HFFc6 (cell line): Measurements from ENCODE around the gene CD8B. TPM values are rescaled to one million over a fixed set of nuclear protein-coding genes. Genes with fewer than 3 reads are reported as not detected.

Source experiments
- DNase-seq: peaks from one replicate; pipeline ENCODE4 v3.0.0-alpha.2; 2018
- H3K27ac Mint-ChIP-seq: 2 replicates; pipeline ENCODE4 v1.8.0; 2020; ENCODE audit warnings: mild to moderate bottlenecking, mixed read lengths
- H3K27me3 Mint-ChIP-seq: 2 replicates; pipeline ENCODE4 v1.8.0; 2021; ENCODE audit warnings: mild to moderate bottlenecking, moderate library complexity, mixed read lengths; ENCODE audit not compliant: insufficient read depth
- H3K36me3 Mint-ChIP-seq: 2 replicates; pipeline ENCODE4 v1.8.0; 2021; ENCODE audit warnings: low read depth, mixed read lengths
- H3K4me1 Mint-ChIP-seq: 2 replicates; pipeline ENCODE4 v1.8.0; 2020; ENCODE audit warnings: low read depth, mixed read lengths
- H3K4me3 Mint-ChIP-seq: 2 replicates; pipeline ENCODE4 v1.8.0; 2020; ENCODE audit warnings: mild to moderate bottlenecking, moderate library complexity, mixed read lengths
- H3K9me3 Mint-ChIP-seq: 2 replicates; pipeline ENCODE4 v1.8.0; 2020; ENCODE audit warnings: mild to moderate bottlenecking, mixed read lengths
- CTCF ChIP-seq: fragments of 200-600 bp; sonication (generic); IDR thresholded peaks from 2 replicates; pipeline ENCODE4 v1.5.0; 2021; ENCODE audit warnings: antibody characterized with exemption, mild to moderate bottlenecking
- total RNA-seq, 6 experiments: library from RNA; stranded (reverse); fragmentation: NEBNext Ultra II Directional; extraction: Animal tissue kit (Norgen Biotek cat#: 25700); gene quantifications; 2 replicates in 1 of 6; 3 replicates in 5 of 6; pipeline ENCODE4 v1.2.3, GENCODE V29; 2021

CD8B gene
- total RNA-seq, 6 experiments from 2014 or later, result not detected

GRCh38 chr2:86832334-86833096, 29.2 kb downstream of the CD8B start:
- DNase-seq, result no peak
- no peaks in the 10 kb centered on the region for H3K9me3 Mint-ChIP-seq
- H3K4me3 Mint-ChIP-seq, result no peak overlapping the region
- no peaks in the 10 kb centered on the region for H3K36me3 Mint-ChIP-seq
- H3K27me3 Mint-ChIP-seq, result peaks cover 30% of the 10 kb centered on the region
- no peak for TF ChIP-seq CTCF
- H3K27ac Mint-ChIP-seq, result no peak overlapping the region
- peaks cover 11% of the 10 kb centered on the region; the same call in 1 of the 2 replicates for H3K4me1 Mint-ChIP-seq

GRCh38 chr2:86831537-86831936, 30.1 kb downstream of the CD8B start:
- Mint-ChIP-seq H3K9me3 (no peaks in the 10 kb centered on the region), H3K4me1 (peaks cover 7% of the 10 kb centered on the region; the same call in 1 of the 2 replicates), H3K36me3 (no peaks in the 10 kb centered on the region), H3K4me3 (no peak overlapping the region; the same call in 1 of the 2 replicates), H3K27me3 (peaks cover 37% of the 10 kb centered on the region), H3K27ac (no peak overlapping the region)
- no peak for TF ChIP-seq CTCF
- no peak for DNase-seq

GRCh38 chr2:86826951-86827350, 34.7 kb downstream of the CD8B start:
- Mint-ChIP-seq H3K9me3 (peaks cover 6% of the 10 kb centered on the region), H3K36me3 (no peaks in the 10 kb centered on the region; the same call in 1 of the 2 replicates), H3K27ac (no peak overlapping the region), H3K4me1 (peaks cover 4% of the 10 kb centered on the region; the same call in 1 of the 2 replicates), H3K4me3 (no peak overlapping the region), H3K27me3 (peaks cover 34% of the 10 kb centered on the region)
- no peak for DNase-seq
- TF ChIP-seq CTCF, result no peak

- H3K4me1 Mint-ChIP-seq, result no peaks in the 10 kb centered on the region
- no peaks in the 10 kb centered on the region; the same call in 1 of the 2 replicates for H3K36me3 Mint-ChIP-seq
- H3K4me3 Mint-ChIP-seq, result no peak overlapping the region
- H3K27ac Mint-ChIP-seq, result no peak overlapping the region
- H3K27me3 Mint-ChIP-seq, result peaks cover 23% of the 10 kb centered on the region
- peaks cover 6% of the 10 kb centered on the region for H3K9me3 Mint-ChIP-seq
- DNase-seq, result no peak
- no peak for TF ChIP-seq CTCF
Observed at GRCh38 chr2:86825693-86826381, 35.8 kb downstream of the CD8B start.

- no peaks in the 10 kb centered on the region for H3K4me1 Mint-ChIP-seq
- no peak overlapping the region for H3K27ac Mint-ChIP-seq
- no peak overlapping the region for H3K4me3 Mint-ChIP-seq
- H3K36me3 Mint-ChIP-seq, result no peaks in the 10 kb centered on the region; the same call in 1 of the 2 replicates
- no peak for DNase-seq
- no peak for TF ChIP-seq CTCF
- peaks cover 6% of the 10 kb centered on the region for H3K9me3 Mint-ChIP-seq
- H3K27me3 Mint-ChIP-seq, result peaks cover 24% of the 10 kb centered on the region
Observed at GRCh38 chr2:86825036-86825692, 36.5 kb downstream of the CD8B start.
